ENCODE data around the gene IQSEC1. TPM values are rescaled to one million over a fixed set of nuclear protein-coding genes. Genes with fewer than 3 reads are reported as not detected.
A peak's percentile ranks its signal among the peaks of the same experiment; 100 is the strongest.

Gene IQSEC1
- total and polyA plus RNA-seq, 9 of the 15 experiments (the other 6 are each of a cell fraction or from before 2014, with no cell fraction given): 0.56 to 39.0 (median 6.8) TPM

DNA sequence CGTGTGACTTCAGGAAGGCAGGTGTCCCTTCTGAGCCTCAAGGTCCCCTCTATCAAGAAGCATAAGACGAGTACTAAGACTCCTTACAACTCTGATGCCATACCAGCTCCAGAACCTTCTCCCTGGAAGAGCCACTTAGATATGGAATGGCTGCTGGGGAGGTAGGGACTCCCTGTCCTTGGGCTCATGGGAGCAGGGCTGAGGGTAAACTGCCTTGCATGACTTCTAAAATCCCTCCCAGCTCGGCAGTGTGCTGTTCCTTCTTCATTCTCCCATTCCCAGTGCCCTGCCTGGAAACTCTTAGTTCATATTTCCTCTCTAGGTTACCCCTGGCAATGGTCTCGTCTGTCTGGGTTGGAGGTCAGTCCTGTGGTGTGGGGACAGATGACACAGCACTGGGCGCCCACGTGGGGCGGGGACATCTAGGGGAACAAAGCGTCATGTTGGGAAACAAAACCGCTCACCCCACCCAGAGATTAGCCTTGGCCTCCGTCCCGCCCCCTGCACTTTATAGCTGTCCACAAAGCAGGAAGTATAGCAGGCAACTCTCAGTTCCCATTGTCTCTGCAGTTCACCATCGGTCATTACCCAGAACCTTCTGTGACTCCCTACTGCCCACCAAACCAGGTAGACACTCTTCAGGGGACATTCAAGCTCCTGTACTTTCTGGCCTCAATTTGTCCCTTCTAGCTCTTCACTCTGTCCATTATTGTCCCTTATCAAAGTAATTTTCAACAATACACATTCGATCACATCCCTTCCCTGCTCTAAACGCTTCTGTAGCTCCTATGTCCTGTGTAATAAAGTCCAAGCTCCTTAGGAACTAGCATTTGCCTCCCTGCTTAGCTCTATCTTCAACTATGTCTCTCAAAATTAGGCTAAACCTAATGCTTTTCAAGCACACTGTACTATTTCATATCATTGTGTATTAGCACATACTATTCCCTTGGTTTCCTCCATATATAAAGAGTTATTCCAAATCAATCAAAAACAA lies 73.8 kb downstream of the IQSEC1 start (continued):
- TF ChIP-seq ZNF696 (CRISPR knock-in tag; conservative IDR thresholded peaks at IDR 0.05) (no peak), TGIF2 (CRISPR knock-in tag; IDR thresholded peaks at IDR 0.05) (no peak), TEAD1 (CRISPR knock-in tag; IDR thresholded peaks at IDR 0.05) (peak; percentile 49 to 66; a peak in 2 of 4 replicates), SRSF7 (optimal IDR thresholded peaks at IDR 0.05; ENCODE audit: low read depth, low read length) (no peak), RBM22 (IDR thresholded peaks at IDR 0.05; ENCODE audit: low read depth, low read length, poor library complexity, severe bottlenecking) (no peak), KLF13 (tag; IDR thresholded peaks at IDR 0.05; ENCODE audit: borderline replicate concordance, low read depth) (peak; percentile 36; the same call in 1 of the 2 replicates), ILK (tag; IDR thresholded peaks at IDR 0.05; ENCODE audit: borderline replicate concordance, low read depth) (no peak), ZNF449 (CRISPR knock-in tag; IDR thresholded peaks at IDR 0.05) (peak; percentile 65; the same call in 1 of the 2 replicates), PCBP1 (IDR thresholded peaks at IDR 0.05; ENCODE audit: low read depth, low read length, poor library complexity, severe bottlenecking) (no peak), CBX1 (IDR thresholded peaks at IDR 0.05; ENCODE audit: low read depth) (0 out of 2 replicates have a peak, but pooled peaks have one; percentile 51), XRCC4 (IDR thresholded peaks at IDR 0.05; ENCODE audit: extremely low read depth, insufficient read depth, insufficient read length) (no peak), ZNF780A (CRISPR knock-in tag; IDR thresholded peaks at IDR 0.05) (no peak), BDP1 (IDR thresholded peaks at IDR 0.05; ENCODE audit: insufficient read depth, insufficient read length) (no peak), ADNP (tag; IDR thresholded peaks at IDR 0.05) (no peak), CREM (IDR thresholded peaks at IDR 0.05; ENCODE audit: low read depth) (peak; percentile 93), MTA3 (IDR thresholded peaks at IDR 0.05; ENCODE audit: borderline replicate concordance) (peak; percentile 72; the same call in 1 of the 2 replicates), PPARD (CRISPR knock-in tag; IDR thresholded peaks at IDR 0.05) (no peak), ZNF121 (CRISPR knock-in tag; conservative IDR thresholded peaks at IDR 0.05) (no peak), IRF2 (CRISPR knock-in tag; IDR thresholded peaks at IDR 0.05) (no peak), PTBP1 (IDR thresholded peaks at IDR 0.05; ENCODE audit: low read depth, low read length) (no peak), ZNF551 (CRISPR knock-in tag; IDR thresholded peaks at IDR 0.05) (no peak), NRF1 (conservative IDR thresholded peaks at IDR 0.05 in 1 of 2, IDR thresholded peaks at IDR 0.05 in 1 of 2) (peak in 1 of 2 experiments; percentile 55), ZNF133 (CRISPR knock-in tag; IDR thresholded peaks at IDR 0.05) (no peak)
- TF ChIP-seq, protein P1, sequence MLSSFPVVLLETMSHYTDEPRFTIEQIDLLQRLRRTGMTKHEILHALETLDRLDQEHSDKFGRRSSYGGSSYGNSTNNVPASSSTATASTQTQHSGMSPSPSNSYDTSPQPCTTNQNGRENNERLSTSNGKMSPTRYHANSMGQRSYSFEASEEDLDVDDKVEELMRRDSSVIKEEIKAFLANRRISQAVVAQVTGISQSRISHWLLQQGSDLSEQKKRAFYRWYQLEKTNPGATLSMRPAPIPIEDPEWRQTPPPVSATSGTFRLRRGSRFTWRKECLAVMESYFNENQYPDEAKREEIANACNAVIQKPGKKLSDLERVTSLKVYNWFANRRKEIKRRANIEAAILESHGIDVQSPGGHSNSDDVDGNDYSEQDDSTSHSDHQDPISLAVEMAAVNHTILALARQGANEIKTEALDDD (IDR thresholded peaks at IDR 0.05): peak; percentile 47; the same call in 1 of the 2 replicates
- TF ChIP-seq, protein P2, sequence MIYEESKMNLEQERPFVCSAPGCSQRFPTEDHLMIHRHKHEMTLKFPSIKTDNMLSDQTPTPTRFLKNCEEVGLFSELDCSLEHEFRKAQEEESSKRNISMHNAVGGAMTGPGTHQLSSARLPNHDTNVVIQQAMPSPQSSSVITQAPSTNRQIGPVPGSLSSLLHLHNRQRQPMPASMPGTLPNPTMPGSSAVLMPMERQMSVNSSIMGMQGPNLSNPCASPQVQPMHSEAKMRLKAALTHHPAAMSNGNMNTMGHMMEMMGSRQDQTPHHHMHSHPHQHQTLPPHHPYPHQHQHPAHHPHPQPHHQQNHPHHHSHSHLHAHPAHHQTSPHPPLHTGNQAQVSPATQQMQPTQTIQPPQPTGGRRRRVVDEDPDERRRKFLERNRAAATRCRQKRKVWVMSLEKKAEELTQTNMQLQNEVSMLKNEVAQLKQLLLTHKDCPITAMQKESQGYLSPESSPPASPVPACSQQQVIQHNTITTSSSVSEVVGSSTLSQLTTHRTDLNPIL (CRISPR knock-in tag; IDR thresholded peaks at IDR 0.05): peak; percentile 66
